B cell (primary cell): ENCODE measurements around the gene GIMAP6.

ENCODE experiments used
- CTCF ChIP-seq: fragments of 200-600 bp; IDR thresholded peaks from one replicate; pipeline ENCODE4 v1.8.0; 2022; ENCODE audit warnings: antibody characterized with exemption, mild to moderate bottlenecking
- EZH2 ChIP-seq: IDR thresholded peaks from 2 replicates; pipeline ENCODE4 v1.6.1; 2012; ENCODE audit warnings: borderline replicate concordance, low read depth, mild to moderate bottlenecking, moderate library complexity, low read length; ENCODE audit not compliant: insufficient read depth, poor library complexity, severe bottlenecking

GRCh38 chr7:150631084-150631826 lies 930 bp downstream of the GIMAP6 start:
- TF ChIP-seq CTCF (no peak), EZH2 (no peak)
